Uterus (tissue), 4 donors: Measurements from ENCODE around the gene PSMD8. TPM values are rescaled to one million over a fixed set of nuclear protein-coding genes. Genes with fewer than 3 reads are reported as not detected.
A peak's percentile ranks its signal among the peaks of the same experiment; 100 is the strongest.
"Not testable (repeated sequence)": the region's sequence is repeated elsewhere in the genome, so short reads cannot be mapped to it uniquely, and the experiment has no call there.

Source experiments
- DNase-seq, 2 donors: peaks; one replicate each; pipeline ENCODE4 v3.0.0-alpha.2; 2019 to 2020
- H3K27ac ChIP-seq, 2 donors: fragments of 200-600 bp; sonication (generic); 1 replicate in 1 of 2; 2 replicates in 1 of 2; pipeline ENCODE4 v1.5.1; 2016 to 2018
- H3K27me3 ChIP-seq, 2 donors: fragments of 200-600 bp; sonication (generic); one replicate each; pipeline ENCODE4 v1.5.1; 2018 to 2019; ENCODE audit warnings: control low read depth in 1 of 2
- H3K36me3 ChIP-seq, 2 donors: fragments of 200-600 bp; sonication (generic); one replicate each; pipeline ENCODE4 v1.5.1; 2019; ENCODE audit warnings: control low read depth in 1 of 2
- H3K4me1 ChIP-seq, 2 donors: fragments of 200-600 bp; sonication (generic); one replicate each; pipeline ENCODE4 v1.5.1; 2018 to 2019; ENCODE audit warnings: control low read depth in 1 of 2
- H3K4me3 ChIP-seq, 2 donors: fragments of 200-600 bp; sonication (generic); 1 replicate in 1 of 2; 2 replicates in 1 of 2; pipeline ENCODE4 v1.5.1; 2018 to 2019; ENCODE audit warnings: mild to moderate bottlenecking in 1 of 2
- H3K9me3 ChIP-seq, 2 donors: fragments of 200-600 bp; sonication (generic); one replicate each; pipeline ENCODE4 v1.5.1; 2019; ENCODE audit warnings: control low read depth in 1 of 2
- CTCF ChIP-seq, 4 experiments: fragments of 200-600 bp in 2 of 4; fragments of 450-650 bp in 2 of 4; sonication (generic) in 2 of 4; IDR thresholded peaks; one replicate each; pipeline ENCODE4 v1.5.1; 2016 to 2019; ENCODE audit warnings: antibody characterized with exemption in 4 of 4, mild to moderate bottlenecking in 2 of 4, moderate library complexity in 1 of 4
- POLR2A ChIP-seq, 2 donors: fragments of 450-650 bp; IDR thresholded peaks; one replicate each; pipeline ENCODE4 v1.6.1; 2016; ENCODE audit warnings: antibody characterized with exemption in 2 of 2, mild to moderate bottlenecking in 1 of 2, moderate library complexity in 1 of 2
- intact Hi-C: fragments of 100-400 bp; cut with DNase I; formaldehyde crosslinking; loops from one replicate; pipeline ENCODE4 v1.15.1; 2023; ENCODE audit warnings: low total_unique reads
- total RNA-seq, 4 donors: library from RNA; depleted of rRNA in 3 of 4; stranded (reverse); fragments of >200 nt in 3 of 4; gene quantifications; one replicate each; pipeline versions ENCODE4 v1.1.0 to v1.2.4, GENCODE V29; 2014 to 2023
- donor health status: DM: yes; HTN: yes; CAD: no.

Gene PSMD8
- total RNA-seq, 4 donors from 2014 or later, result 67.4 to 156 (median 128) TPM

DNA sequence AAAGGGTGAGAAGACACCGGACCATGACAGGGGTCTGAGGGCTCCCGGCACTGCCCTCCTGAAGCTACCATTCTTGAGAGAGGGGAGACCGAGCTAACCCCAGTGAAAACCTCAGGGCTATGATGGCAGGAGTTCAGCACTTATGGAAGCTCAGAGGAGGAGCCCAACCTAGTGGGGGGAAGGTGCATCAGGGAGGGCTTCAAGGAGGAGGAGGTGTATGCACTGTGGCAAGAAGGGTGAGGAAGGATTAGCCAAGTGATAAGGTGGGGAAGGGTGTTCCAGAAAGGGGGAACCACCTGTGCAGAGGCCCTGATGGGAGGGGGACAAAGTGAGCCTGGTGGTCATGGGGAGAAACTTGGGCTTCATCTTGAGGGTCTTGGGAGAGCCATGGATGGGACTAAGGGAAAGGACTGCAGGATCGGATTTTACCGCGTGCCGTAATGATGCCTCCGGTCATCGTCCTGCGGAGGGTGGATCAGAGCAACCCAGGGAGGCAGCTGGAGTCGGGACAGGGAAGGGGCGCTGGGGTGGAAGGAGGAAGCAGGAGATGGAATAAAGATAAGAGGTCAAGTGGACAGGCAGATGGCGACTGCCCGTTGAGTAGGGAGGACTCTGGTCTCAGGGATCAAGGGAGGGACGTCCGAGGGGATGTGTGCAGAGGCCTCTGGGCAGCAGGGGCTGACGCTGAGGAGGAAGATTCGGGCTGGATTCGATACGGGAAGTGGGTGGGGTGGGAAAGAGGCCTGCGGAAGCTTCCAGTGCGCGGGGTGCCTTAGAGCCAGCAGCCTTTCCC is 13.3 kb upstream of the PSMD8 start:
- no peak for TF ChIP-seq POLR2A (IDR thresholded peaks at IDR 0.05)
- no peak overlapping the region for H3K27ac ChIP-seq
- no peaks in the 10 kb centered on the region for H3K27me3 ChIP-seq
- peak overlapping the region; percentile 36 for H3K4me3 ChIP-seq
- H3K36me3 ChIP-seq, result no peaks in the 10 kb centered on the region
- no peaks in the 10 kb centered on the region for H3K9me3 ChIP-seq
- intact Hi-C loops, result no loop called here
- no peak for DNase-seq
- no peaks in the 10 kb centered on the region for H3K4me1 ChIP-seq

DNA sequence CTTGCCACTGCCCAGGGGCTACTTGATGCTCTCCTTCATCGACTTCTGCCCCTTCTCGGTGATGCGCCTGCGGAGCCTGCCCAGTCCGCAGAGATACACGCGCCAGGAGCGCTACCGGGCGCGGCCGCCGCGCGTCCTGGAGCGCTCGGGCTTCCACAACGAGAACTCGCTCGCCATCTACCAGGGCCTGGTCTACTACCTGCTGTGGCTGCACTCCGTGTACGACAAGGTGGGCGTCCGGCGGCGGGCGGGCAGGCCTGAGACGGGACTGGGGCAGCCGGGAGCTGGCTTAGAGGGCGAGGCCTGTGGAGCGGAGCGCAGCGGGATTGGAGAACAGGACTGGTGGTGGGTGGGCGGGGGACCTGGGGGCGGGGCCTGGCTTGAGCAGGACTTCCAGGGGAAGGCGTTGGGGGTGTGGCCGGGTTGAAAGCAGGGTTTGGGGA is 12.7 kb upstream of the PSMD8 start:
- intact Hi-C loops, result no loop called here
- H3K9me3 ChIP-seq, result no peaks in the 10 kb centered on the region
- no peaks in the 10 kb centered on the region for H3K4me1 ChIP-seq
- H3K36me3 ChIP-seq, result no peaks in the 10 kb centered on the region
- TF ChIP-seq CTCF (IDR thresholded peaks at IDR 0.05), result peak in 1 of 4 experiments; percentile 23
- no peak for TF ChIP-seq POLR2A (IDR thresholded peaks at IDR 0.05)
- peak overlapping the region; percentile 36 for H3K4me3 ChIP-seq
- H3K27me3 ChIP-seq, result no peaks in the 10 kb centered on the region
- DNase-seq, result peak; percentile 49 to 57
- no peak overlapping the region for H3K27ac ChIP-seq

GRCh38 chr19:38362076-38362945 is 12.1 kb upstream of the PSMD8 start:
- Histone ChIP-seq H3K4me3 (peak overlapping the region; percentile 36), H3K27ac (no peak overlapping the region), H3K36me3 (no peaks in the 10 kb centered on the region), H3K9me3 (no peaks in the 10 kb centered on the region), H3K4me1 (no peaks in the 10 kb centered on the region), H3K27me3 (no peaks in the 10 kb centered on the region)
- no peak for TF ChIP-seq POLR2A (IDR thresholded peaks at IDR 0.05)
- no peak for TF ChIP-seq CTCF (IDR thresholded peaks at IDR 0.05)
- intact Hi-C loops, result no loop called here
- peak; percentile 68 to 70 for DNase-seq

- H3K9me3 ChIP-seq, H3K27me3 ChIP-seq, H3K36me3 ChIP-seq, intact Hi-C loops, H3K4me1 ChIP-seq, H3K4me3 ChIP-seq, DNase-seq, H3K27ac ChIP-seq: not testable (repeated sequence)
Observed at GRCh38 chr19:38362946-38363688, 11.3 kb upstream of the PSMD8 start.

DNA sequence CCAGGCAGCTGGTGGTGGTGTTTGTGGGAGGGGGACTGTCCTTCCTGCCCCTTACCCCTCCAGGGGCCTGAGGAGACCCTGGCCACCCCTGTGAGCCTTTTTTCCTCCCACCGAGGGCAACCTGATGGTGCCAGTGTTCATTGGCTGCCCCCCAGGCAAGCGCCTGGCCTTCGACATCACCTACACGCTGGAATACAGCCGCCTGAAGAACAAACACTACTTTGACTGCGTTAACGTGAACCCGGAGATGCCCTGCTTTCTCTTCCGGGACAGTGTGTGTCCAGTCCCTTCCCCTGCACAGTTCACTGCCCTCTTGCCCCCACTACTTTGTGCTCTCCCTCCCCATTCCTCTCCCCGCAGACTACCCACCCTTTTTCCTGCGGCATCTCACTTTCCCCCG is 7.3 kb upstream of the PSMD8 start:
- intact Hi-C loops, result no loop called here
- no peak for DNase-seq
- no peaks in the 10 kb centered on the region for H3K4me1 ChIP-seq

More for the DNA sequence above, 7.3 kb upstream of the PSMD8 start:
- no peaks in the 10 kb centered on the region for H3K36me3 ChIP-seq
- no peak overlapping the region for H3K4me3 ChIP-seq
- TF ChIP-seq CTCF (IDR thresholded peaks at IDR 0.05) (no peak), POLR2A (IDR thresholded peaks at IDR 0.05) (no peak)
- H3K9me3 ChIP-seq, result no peaks in the 10 kb centered on the region
- H3K27ac ChIP-seq, result no peak overlapping the region
- H3K27me3 ChIP-seq, result no peaks in the 10 kb centered on the region
